Hepatocyte (in vitro differentiated cells): ENCODE results near the gene NRG2. TPM values are rescaled to one million over a fixed set of nuclear protein-coding genes. Genes with fewer than 3 reads are reported as not detected.

Experiments used
- DNase-seq: peaks from one replicate; pipeline ENCODE4 v3.0.0-alpha.2; 2016; ENCODE audit warnings: low spot score
- H2AFZ ChIP-seq: fragments of 200-600 bp; sonication (generic); 2 replicates; pipeline ENCODE4 v1.6.0; 2016; ENCODE audit warnings: antibody characterized with exemption, mild to moderate bottlenecking
- H3K27ac ChIP-seq: fragments of 200-600 bp; sonication (generic); 2 replicates; pipeline ENCODE4 v1.5.1; 2016; ENCODE audit warnings: mild to moderate bottlenecking
- H3K27me3 ChIP-seq: fragments of 200-600 bp; sonication (generic); 2 replicates; pipeline ENCODE4 v1.6.1; 2016
- H3K36me3 ChIP-seq: fragments of 200-600 bp; sonication (generic); replicated peaks from 2 replicates; pipeline ENCODE4 v1.5.1; 2016; ENCODE audit warnings: low read depth; ENCODE audit not compliant: insufficient read depth
- H3K4me1 ChIP-seq: fragments of 200-600 bp; sonication (generic); 2 replicates; pipeline ENCODE4 v1.5.1; 2016; ENCODE audit warnings: mild to moderate bottlenecking, moderate library complexity; ENCODE audit not compliant: insufficient read depth
- H3K4me2 ChIP-seq: fragments of 200-600 bp; sonication (generic); 2 replicates; pipeline ENCODE4 v1.6.0; 2016
- H3K4me3 ChIP-seq: fragments of 200-600 bp; sonication (generic); 2 replicates; pipeline ENCODE4 v1.5.1; 2016; ENCODE audit warnings: mild to moderate bottlenecking
- H3K79me2 ChIP-seq: fragments of 200-600 bp; sonication (generic); 2 replicates; pipeline ENCODE4 v1.6.0; 2017; ENCODE audit warnings: mild to moderate bottlenecking
- H3K9me2 ChIP-seq: fragments of 200-600 bp; sonication (generic); replicated peaks from 2 replicates; pipeline ENCODE4 v1.6.0; 2017; ENCODE audit warnings: mild to moderate bottlenecking; ENCODE audit not compliant: insufficient read depth
- H3K9me3 ChIP-seq: fragments of 200-600 bp; sonication (generic); 2 replicates; pipeline ENCODE4 v1.5.1; 2016; ENCODE audit warnings: low read depth, mild to moderate bottlenecking
- H4K20me1 ChIP-seq: fragments of 200-600 bp; sonication (generic); 2 replicates; pipeline ENCODE4 v1.6.0; 2016; ENCODE audit warnings: mild to moderate bottlenecking; ENCODE audit not compliant: insufficient read depth, poor library complexity, severe bottlenecking
- CTCF ChIP-seq: fragments of 200-600 bp; sonication (generic); IDR thresholded peaks from 2 replicates; pipeline ENCODE4 v1.5.1; 2016; ENCODE audit warnings: antibody characterized with exemption, mild to moderate bottlenecking; ENCODE audit not compliant: poor library complexity
- EZH2 ChIP-seq: fragments of 200-600 bp; sonication (generic); IDR thresholded peaks from 2 replicates; pipeline ENCODE4 v1.6.1; 2016; ENCODE audit warnings: antibody characterized with exemption, mild to moderate bottlenecking, borderline replicate concordance
- EZH2phosphoT487 ChIP-seq: fragments of 200-600 bp; sonication (generic); IDR thresholded peaks from one replicate; pipeline ENCODE4 v1.6.1; 2018; ENCODE audit warnings: antibody characterized with exemption, mild to moderate bottlenecking, low read depth, moderate library complexity; ENCODE audit not compliant: unreplicated experiment, severe bottlenecking
- WGBS: methylation state at CpG from one replicate; pipeline ENCODE4 v1.1.6; 2016; ENCODE audit warnings: low lambda C conversion rate; ENCODE audit errors: missing lambda C conversion rate; 5-methylcytosine and 5-hydroxymethylcytosine counted together
- polyA plus RNA-seq: library from polyadenylated mRNA; unstranded; fragments of >200 nt; fragmentation: Nextera tagmentation; extraction: Ambion mirVana; gene quantifications from 2 replicates; pipeline ENCODE4 v1.2.1, GENCODE V29; 2016
- total RNA-seq: library from RNA; depleted of rRNA; stranded (reverse); fragments of >200 nt; gene quantifications from 2 replicates; pipeline ENCODE4 v1.2.3, GENCODE V29; 2014

The NRG2 gene
- total and polyA plus RNA-seq, 2 experiments from 2014 or later, result 1.4 to 1.5 TPM

DNA sequence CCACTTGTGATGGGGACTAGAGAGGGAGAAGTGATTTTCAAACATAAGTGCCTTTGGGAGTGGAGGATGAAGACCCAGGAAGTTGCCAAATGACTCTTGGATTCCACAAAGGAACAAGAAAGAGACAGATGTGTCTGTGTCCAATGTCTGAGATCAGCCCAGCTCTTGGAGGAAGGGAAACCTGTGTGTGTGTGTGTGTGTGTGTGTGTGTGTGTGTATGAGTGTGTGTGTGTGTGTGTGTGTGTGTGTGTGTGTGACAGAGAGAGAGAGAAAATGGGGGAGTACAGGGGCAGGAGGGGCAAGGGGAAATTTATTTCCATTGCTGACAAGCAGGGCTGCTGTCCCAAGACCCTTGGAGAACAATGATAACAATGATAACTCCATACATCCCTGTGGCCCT, 175.5 kb downstream of the NRG2 start:
- Histone ChIP-seq H3K4me1 (no peaks in the 10 kb centered on the region), H3K9me3 (no peaks in the 10 kb centered on the region), H4K20me1 (no peaks in the 10 kb centered on the region), H3K9me2 (no peaks in the 10 kb centered on the region), H3K4me2 (no peak overlapping the region), H3K27me3 (peaks cover under 1% of the 10 kb centered on the region), H3K79me2 (no peaks in the 10 kb centered on the region), H2AFZ (no peak overlapping the region), H3K36me3 (no peaks in the 10 kb centered on the region), H3K4me3 (no peak overlapping the region), H3K27ac (no peak overlapping the region)
- no peak for TF ChIP-seq CTCF
- TF ChIP-seq EZH2, result no peak
- no peak for TF ChIP-seq EZH2phosphoT487
- no peak for DNase-seq

DNA sequence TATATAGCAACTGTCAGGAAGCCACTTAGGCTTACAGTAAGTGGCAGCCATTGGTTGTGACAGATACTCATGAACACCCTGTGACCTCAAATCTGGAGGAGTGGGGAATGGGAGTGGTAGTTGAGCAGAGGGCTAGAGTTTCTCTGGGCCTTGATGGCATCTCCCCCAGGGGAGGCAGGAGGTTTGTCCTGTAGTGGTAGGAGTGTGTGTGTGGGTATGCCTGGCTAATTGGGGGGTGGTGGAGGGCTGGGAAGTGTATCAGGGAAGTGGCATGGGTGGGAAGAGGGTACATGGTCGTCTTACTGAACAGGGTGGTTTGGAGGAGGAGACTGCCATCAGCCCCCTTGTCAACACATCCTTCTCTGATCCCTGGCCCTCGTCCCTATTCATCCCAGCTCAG, 176.0 kb downstream of the NRG2 start:
- 61% methylated on average over 2 of the region's 2 CpGs for WGBS
- H3K4me1 ChIP-seq, result no peaks in the 10 kb centered on the region

GRCh38 chr5:139864716-139865483, 178.2 kb downstream of the NRG2 start:
- Histone ChIP-seq H4K20me1 (no peaks in the 10 kb centered on the region), H3K36me3 (no peaks in the 10 kb centered on the region), H3K9me2 (no peaks in the 10 kb centered on the region), H3K27me3 (no peaks in the 10 kb centered on the region), H3K27ac (no peak overlapping the region), H3K4me3 (no peak overlapping the region), H3K9me3 (no peaks in the 10 kb centered on the region), H3K4me1 (no peaks in the 10 kb centered on the region), H2AFZ (no peak overlapping the region), H3K79me2 (no peaks in the 10 kb centered on the region), H3K4me2 (no peak overlapping the region)
- WGBS, result 83% methylated on average over 12 of the region's 12 CpGs
- TF ChIP-seq EZH2phosphoT487 (no peak), EZH2 (no peak), CTCF (no peak)
- no peak for DNase-seq

More for the DNA sequence above, 176.0 kb downstream of the NRG2 start:
- DNase-seq, result no peak
- Histone ChIP-seq H3K27ac (no peak overlapping the region), H3K27me3 (no peaks in the 10 kb centered on the region), H3K4me3 (no peak overlapping the region), H2AFZ (no peak overlapping the region), H3K79me2 (no peaks in the 10 kb centered on the region), H3K9me2 (no peaks in the 10 kb centered on the region), H4K20me1 (no peaks in the 10 kb centered on the region), H3K36me3 (no peaks in the 10 kb centered on the region), H3K9me3 (no peaks in the 10 kb centered on the region), H3K4me2 (no peak overlapping the region)
- TF ChIP-seq EZH2 (no peak), EZH2phosphoT487 (no peak), CTCF (no peak)
